SK-N-MC (cell line): Measurements from ENCODE around the gene SIM1.

Experiments used
- FOXP2 ChIP-seq: optimal IDR thresholded peaks from 2 replicates; pipeline ENCODE3; 2011; ENCODE audit warnings: mild to moderate bottlenecking, moderate library complexity; ENCODE audit not compliant: insufficient read depth; ENCODE audit errors: extremely low read length, control extremely low read depth
- POLR2AphosphoS5 ChIP-seq: IDR thresholded peaks from 2 replicates; pipeline ENCODE4 v1.6.1; 2012; ENCODE audit warnings: mild to moderate bottlenecking, low read depth, low read length, borderline replicate concordance

- TF ChIP-seq POLR2AphosphoS5 = no peak
- TF ChIP-seq FOXP2 = no peak
Observed at GRCh38 chr6:100346203-100346602, 118.5 kb downstream of the SIM1 start.
